ENCODE measurements around the gene SALL4. TPM values are rescaled to one million over a fixed set of nuclear protein-coding genes. Genes with fewer than 3 reads are reported as not detected.
"Not testable (repeated sequence)": the region's sequence is repeated elsewhere in the genome, so short reads cannot be mapped to it uniquely, and the experiment has no call there.

SALL4 gene
- total RNA-seq, 4 donors from 2014 or later, result not detected

GRCh38 chr20:51826372-51826771, 24.1 kb upstream of the SALL4 start:
- DNase-seq (ENCODE audit: extremely low spot score), result no peak
- no peaks in the 10 kb centered on the region for H3K27me3 ChIP-seq
- H3K9me3 ChIP-seq, result no peaks in the 10 kb centered on the region
- no peak overlapping the region for H3K27ac ChIP-seq (replicated peaks in 1 of 4)
- H3K4me3 ChIP-seq, result no peak overlapping the region
- no peaks in the 10 kb centered on the region for H3K4me1 ChIP-seq
- no peak for TF ChIP-seq POLR2AphosphoS5 (IDR thresholded peaks at IDR 0.05)
- no peak for TF ChIP-seq POLR2A (IDR thresholded peaks at IDR 0.05; ENCODE audit: low read depth)
- no peak for TF ChIP-seq EP300 (IDR thresholded peaks at IDR 0.05)
- TF ChIP-seq, protein P1, sequence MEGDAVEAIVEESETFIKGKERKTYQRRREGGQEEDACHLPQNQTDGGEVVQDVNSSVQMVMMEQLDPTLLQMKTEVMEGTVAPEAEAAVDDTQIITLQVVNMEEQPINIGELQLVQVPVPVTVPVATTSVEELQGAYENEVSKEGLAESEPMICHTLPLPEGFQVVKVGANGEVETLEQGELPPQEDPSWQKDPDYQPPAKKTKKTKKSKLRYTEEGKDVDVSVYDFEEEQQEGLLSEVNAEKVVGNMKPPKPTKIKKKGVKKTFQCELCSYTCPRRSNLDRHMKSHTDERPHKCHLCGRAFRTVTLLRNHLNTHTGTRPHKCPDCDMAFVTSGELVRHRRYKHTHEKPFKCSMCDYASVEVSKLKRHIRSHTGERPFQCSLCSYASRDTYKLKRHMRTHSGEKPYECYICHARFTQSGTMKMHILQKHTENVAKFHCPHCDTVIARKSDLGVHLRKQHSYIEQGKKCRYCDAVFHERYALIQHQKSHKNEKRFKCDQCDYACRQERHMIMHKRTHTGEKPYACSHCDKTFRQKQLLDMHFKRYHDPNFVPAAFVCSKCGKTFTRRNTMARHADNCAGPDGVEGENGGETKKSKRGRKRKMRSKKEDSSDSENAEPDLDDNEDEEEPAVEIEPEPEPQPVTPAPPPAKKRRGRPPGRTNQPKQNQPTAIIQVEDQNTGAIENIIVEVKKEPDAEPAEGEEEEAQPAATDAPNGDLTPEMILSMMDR (IDR thresholded peaks at IDR 0.05), result no peak
- intact Hi-C loops (cut with DNase I), result no loop called here
- 92% methylated on average over 8 of the region's 8 CpGs for WGBS
- no peaks in the 10 kb centered on the region for H3K36me3 ChIP-seq

- H3K4me1 ChIP-seq, result no peaks in the 10 kb centered on the region
- DNase-seq (ENCODE audit: extremely low spot score), result no peak
- H3K4me3 ChIP-seq, result no peak overlapping the region
- intact Hi-C loops (cut with DNase I), result no loop called here
- H3K27ac ChIP-seq (replicated peaks in 1 of 4), result no peak overlapping the region
- TF ChIP-seq POLR2AphosphoS5 (IDR thresholded peaks at IDR 0.05) (no peak), EP300 (IDR thresholded peaks at IDR 0.05) (no peak), POLR2A (IDR thresholded peaks at IDR 0.05; ENCODE audit: low read depth) (no peak)
- TF ChIP-seq, protein P1 (IDR thresholded peaks at IDR 0.05), result no peak
- no peaks in the 10 kb centered on the region for H3K9me3 ChIP-seq
- no peaks in the 10 kb centered on the region for H3K36me3 ChIP-seq
- no peaks in the 10 kb centered on the region for H3K27me3 ChIP-seq
- 96% methylated on average over 1 of the region's 1 CpG for WGBS
Observed at GRCh38 chr20:51818479-51819008, 16.2 kb upstream of the SALL4 start.

DNA sequence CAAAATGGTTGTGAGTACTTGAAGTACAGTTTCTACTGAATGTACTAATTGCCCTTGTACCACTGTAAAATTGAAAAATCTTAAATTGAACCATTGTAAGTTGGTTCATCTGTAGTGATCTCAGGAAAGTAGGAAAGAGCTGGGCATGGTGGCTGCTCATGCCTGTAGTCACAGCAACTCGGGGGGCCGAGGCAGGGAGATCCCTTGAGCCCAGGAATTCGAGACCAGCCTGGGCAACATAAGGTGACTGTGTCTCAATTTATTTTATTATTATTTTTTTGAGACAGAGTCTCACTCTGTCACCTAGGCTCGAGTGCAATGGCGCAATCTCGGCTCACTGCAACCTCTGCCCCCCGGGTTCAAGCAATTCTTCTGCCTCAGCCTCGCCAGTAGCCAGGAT, 14.5 kb upstream of the SALL4 start:
- H3K4me3 ChIP-seq; DNase-seq (ENCODE audit: extremely low spot score); H3K27me3 ChIP-seq; H3K4me1 ChIP-seq; intact Hi-C loops (cut with DNase I); H3K36me3 ChIP-seq; H3K27ac ChIP-seq (replicated peaks in 1 of 4); H3K9me3 ChIP-seq: not testable (repeated sequence)
- WGBS, result 93% methylated on average over 8 of the region's 8 CpGs

- DNase-seq (ENCODE audit: extremely low spot score), result no peak
- peaks cover 0 to 12% (median 9%) of the 10 kb centered on the region in 4 donors for H3K4me1 ChIP-seq
- intact Hi-C loops (cut with DNase I), result no loop called here
Observed at GRCh38 chr20:51815383-51816076, 13.2 kb upstream of the SALL4 start.

GRCh38 chr20:51812861-51813260, 10.5 kb upstream of the SALL4 start:
- intact Hi-C loops (cut with DNase I), result no loop called here
- H3K9me3 ChIP-seq, result no peaks in the 10 kb centered on the region
- H3K4me3 ChIP-seq, result no peak overlapping the region
- H3K27ac ChIP-seq (replicated peaks in 1 of 4), result no peak overlapping the region
- H3K36me3 ChIP-seq, result no peaks in the 10 kb centered on the region
- no peak for TF ChIP-seq POLR2A (IDR thresholded peaks at IDR 0.05; ENCODE audit: low read depth)
- TF ChIP-seq EP300 (IDR thresholded peaks at IDR 0.05), result no peak
- TF ChIP-seq POLR2AphosphoS5 (IDR thresholded peaks at IDR 0.05), result no peak
- TF ChIP-seq, protein P1 (IDR thresholded peaks at IDR 0.05), result no peak
- 88% methylated on average over 4 of the region's 4 CpGs for WGBS
- peaks cover 0 to 12% (median 9%) of the 10 kb centered on the region in 4 donors for H3K4me1 ChIP-seq
- DNase-seq (ENCODE audit: extremely low spot score), result no peak
- H3K27me3 ChIP-seq, result no peaks in the 10 kb centered on the region

More at GRCh38 chr20:51815383-51816076, 13.2 kb upstream of the SALL4 start:
- Histone ChIP-seq H3K27ac (replicated peaks in 1 of 4) (no peak overlapping the region), H3K27me3 (no peaks in the 10 kb centered on the region), H3K36me3 (no peaks in the 10 kb centered on the region), H3K9me3 (no peaks in the 10 kb centered on the region), H3K4me3 (no peak overlapping the region)
- WGBS, result 75% methylated on average over 5 of the region's 5 CpGs
- TF ChIP-seq, protein P1 (IDR thresholded peaks at IDR 0.05), result no peak
- TF ChIP-seq POLR2A (IDR thresholded peaks at IDR 0.05; ENCODE audit: low read depth), result no peak
- TF ChIP-seq POLR2AphosphoS5 (IDR thresholded peaks at IDR 0.05), result no peak
- TF ChIP-seq EP300 (IDR thresholded peaks at IDR 0.05), result no peak

Data from esophagus muscularis mucosa (tissue), 4 donors.